Hematopoietic multipotent progenitor cell treated with erythropoietin and hydrocortisone succinate and interleukin-3 and kit ligand, for 6 days (in vitro differentiated cells): ENCODE data around the gene ZNF512B.
A peak's percentile ranks its signal among the peaks of the same experiment; 100 is the strongest.

Experiments used
- DNase-seq: peaks from one replicate; pipeline ENCODE4 v3.0.0-alpha.2; 2015

The ZNF512B gene

DNA sequence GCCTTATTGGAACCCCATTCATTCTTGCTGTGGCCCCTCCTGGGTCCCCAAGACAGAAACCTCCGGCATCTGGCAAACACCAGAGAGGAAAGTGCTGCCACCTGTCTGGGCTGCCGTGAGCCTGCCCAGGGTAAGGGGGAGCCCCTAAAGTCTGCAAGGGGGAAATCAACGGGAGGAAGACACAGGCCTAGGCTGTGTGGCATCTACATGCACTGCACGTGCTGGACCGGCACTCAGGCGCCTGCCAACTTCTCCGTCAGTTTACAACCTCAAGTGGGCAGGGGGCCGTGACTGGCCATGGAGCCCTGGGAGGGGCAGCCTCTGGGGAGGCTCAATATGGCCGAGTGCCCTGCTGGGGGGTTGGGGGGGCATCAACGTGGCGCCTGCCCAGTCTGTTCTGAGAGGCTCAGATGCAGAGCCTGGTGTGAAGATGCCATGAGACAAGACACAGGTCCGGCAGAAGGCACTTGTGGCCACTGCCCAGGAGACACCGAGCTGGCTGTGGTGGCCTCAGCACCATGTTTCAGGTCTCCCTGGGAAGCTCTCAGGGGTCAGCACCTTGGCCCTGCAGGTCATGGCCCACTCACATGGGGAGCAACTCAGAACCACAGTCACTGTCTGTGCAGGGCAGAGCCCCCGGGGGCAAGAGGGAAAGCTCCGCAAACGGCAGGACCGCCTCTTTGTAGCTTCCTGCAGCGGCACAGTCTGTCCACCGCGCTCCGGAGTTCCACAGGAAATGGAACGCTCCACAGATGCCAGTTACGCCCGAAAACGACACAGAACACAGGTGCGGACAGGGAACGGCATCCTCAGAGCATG, 21.9 kb downstream of the ZNF512B start:
- DNase-seq: peak; percentile 12

DNA sequence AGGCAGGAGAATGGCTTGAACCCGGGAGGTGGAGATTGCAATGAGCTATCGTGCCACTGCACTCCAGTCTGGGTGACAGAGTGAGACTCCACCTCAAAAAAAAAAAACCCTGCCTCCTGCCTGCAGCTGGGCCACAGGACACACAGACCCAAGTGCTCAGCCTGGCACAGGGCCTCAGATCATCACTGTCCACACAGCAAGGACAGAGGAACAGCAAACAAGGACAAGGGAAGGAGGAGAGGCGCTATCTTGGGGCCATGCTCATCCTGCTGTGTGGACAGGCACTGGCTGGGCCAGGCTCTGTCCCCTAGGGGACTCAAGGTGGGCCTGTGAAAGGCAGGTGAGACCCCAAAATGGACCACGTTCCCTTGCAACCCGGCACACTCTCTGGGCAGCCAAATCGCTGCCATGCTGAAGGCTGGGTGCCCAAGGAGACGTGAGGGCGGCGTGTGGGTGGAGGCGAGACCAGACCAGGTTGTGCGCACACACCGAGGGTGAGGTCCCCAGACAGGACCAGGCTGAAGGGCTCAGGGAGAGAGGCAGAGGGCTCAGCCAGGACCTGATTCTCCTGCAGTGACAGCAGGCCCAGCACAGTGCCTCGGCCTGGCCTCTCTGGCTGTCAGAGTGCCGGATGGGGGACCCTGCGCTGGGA, 22.6 kb downstream of the ZNF512B start:
- DNase-seq: no peak

DNA sequence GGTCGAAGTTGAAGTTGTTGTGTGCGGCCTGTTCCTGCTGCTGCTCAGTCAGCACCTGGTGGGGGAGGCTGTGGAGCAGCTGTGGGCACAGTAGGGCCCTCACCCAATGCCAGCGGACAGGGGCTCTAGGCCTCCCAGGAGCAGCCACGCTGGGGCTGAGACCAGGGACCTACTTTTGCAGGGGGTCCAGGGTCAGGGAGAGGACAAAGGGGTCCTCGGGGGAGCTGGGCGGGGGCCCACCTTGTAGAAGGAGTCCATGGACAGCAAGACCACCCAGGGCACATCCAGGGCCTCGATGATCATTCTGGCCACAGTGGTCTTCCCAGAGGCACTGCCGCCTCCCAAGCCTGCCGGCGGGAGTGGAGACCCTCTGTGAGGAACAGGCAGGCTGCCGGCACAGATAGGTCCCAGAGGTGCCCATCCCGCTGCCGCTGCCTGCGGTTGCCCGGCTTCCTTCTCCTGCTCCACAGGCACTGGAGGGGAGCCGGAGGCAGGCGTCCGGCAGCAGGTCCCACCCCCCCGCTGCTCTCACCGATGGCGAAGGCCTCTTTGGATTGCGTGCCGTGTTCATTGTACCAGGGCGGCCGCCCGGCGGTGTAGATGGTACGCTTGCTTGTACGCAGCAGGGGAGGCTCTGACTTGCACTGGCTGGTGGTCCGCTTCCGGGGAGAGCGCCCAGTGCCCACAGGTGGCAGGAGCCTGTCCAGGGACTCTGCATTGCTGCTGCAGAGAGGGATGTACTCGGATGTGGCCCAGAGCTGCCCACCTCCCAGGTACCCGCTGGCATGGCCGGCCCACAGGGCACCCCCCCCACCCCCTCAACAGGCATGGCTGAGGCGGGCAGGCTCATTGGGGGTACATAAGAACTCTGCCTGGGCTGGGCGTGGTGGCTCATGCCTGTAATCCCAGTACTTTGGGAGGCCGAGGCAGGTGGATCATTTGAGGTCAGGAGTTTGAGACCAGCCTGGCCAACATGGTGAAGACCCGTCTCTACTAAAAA, 23.5 kb downstream of the ZNF512B start:
- no peak for DNase-seq

DNA sequence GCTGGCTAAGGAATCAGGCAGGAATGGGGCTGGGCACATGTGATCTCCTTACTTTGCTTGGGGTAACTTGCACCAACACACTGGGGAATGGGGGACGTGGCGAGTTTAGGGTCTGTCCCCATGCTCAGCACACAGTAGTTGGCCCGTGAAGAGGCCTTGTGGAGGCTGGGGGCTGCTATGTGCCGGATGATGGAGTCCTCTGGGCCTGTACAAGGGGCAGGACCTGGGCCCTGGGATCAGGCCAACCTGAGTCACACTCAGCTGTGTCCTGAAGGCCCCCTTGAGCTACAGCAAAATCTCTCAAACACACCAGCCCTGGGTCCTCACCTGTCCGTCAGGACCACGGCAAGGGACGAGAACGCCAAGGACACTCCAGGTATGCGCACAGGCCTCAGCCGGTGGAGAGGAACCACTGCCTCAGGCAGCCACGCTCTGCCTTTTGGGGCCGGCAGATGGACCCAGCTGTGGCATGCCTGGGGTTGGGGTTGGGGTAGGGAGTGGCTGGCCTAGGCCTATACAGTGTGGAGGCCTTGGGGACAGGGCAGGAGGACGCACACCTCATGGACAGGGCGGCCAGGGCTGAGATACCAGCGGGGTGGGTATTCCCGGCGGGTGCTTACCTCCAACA, 24.6 kb downstream of the ZNF512B start:
- no peak for DNase-seq

DNA sequence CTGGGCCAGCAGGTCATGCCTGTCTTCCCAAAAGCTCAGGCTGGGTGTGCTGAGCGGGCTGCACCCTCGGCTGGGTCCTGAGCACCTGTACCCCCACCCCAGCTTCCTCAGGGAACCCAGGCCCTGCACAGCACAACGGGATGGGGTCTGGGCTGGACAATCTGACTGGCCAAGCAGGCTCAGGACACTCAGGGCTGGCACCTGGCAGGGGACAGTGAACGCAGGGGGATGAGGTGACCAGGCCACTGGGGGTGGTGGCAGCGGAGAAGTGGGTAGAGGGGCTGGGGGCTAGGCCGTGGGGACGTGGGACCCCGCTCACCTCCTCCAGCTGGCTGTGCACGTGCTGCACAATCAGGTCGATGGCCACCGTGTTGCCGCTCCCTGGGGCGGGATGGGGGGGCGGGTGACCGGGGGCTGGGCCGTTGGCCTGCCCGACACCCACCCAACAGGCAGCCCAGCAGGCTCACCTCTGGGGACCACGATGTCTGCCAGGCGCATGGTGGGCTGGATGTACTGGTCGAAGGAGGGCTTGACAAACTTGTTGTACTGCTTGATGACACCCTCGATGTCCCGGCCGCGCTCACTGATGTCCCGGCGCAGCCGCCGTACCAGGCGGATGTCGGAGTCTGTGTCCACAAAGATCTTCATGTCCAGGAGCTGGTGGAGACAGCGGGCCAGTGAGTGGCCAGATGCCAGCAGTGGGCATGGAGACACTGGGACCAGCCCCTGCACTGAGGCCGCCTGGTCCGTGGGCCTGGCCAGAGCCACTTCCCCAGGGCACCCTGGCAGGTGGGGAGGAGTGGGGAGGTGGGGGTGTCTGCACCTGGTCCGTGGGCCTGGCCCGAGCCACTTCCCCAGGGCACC, 25.4 kb downstream of the ZNF512B start:
- DNase-seq: no peak

DNA sequence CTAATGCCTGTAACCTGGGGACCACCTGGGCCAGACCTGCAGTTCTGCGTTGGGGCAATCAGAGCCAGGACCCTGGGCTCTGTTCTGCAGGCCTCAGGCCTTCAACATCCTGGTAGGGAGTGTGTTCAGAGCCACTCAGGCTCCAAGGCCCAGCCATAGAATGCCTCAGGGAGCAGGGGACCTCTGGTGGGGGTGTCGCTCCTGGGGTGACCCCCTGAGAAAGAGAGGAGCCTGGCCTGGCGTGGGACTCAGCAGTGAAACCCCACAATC, 26.0 kb downstream of the ZNF512B start:
- DNase-seq: no peak

DNA sequence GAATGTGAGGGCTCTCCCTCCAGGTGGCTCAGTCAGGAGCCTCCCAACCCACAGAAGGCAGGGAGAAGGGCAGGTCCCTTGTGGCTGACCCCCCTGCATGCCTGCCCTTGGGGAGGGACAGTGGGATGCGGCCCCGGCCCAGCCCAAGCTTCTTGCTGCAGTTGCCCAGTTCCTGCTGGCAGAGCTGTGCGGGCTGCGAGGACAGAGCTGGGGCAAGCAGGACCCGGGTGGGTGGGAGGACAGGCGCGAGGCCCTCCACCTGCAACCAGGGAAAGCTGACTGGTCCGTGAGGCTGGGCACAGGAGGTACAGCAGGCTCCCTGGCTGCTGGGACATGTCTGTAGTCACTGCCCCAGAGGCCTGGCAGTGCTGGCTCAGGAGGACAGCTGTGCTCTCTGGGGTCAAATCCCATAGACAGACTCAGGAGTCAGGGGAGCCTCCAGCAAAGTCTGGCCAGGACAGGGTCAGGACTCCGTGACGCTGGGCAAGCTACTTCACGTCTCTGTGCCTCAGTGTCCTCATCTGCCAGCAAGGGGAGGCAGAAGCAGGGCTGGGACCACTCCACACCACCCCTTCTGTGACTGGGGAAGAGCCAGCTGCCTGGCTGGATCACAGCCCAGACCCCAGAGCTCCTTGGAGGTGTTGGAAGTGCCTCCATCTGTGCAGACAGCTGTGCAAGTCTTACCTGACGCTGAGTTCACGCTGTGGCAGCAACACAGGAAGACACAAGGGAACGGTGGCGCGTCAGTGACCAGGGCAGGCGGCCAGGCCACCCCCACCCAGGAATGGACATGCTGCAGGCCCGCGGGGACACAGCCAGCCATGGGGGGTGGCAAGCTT, 26.5 kb downstream of the ZNF512B start:
- no peak for DNase-seq

DNA sequence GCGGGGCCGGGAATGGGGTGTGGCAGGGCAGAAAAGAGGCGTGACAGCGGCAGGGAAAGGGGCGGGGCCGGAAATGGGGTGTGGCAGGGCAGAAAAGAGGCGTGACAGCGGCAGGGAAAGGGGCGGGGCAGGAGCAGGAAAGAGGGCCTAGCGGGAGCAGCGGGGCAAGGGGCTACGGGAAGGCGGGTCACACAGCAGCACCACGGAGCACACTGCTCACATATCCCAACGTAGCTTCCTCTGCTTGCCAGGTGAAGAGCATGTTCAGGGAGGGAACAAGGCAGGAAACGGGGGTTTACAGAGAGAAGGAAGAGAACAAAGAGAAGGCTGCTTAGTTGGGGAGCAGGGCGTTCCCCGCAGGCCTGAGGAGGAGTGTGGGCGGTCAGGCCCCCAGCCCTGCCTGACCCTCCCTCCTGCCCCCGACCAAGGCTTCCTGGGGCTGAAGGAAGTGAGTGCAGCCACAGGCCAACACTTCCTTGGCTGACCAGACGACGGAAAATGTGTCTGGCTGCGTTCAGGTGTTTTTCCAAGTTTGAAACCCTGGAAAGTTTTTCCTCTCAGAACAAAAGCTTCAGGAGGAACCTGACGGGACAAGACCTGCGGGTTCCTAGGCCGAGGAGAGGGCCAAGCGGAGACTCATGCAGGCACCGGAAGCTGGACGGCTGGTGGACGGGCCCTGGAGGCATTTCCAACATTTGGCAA, 27.3 kb downstream of the ZNF512B start:
- DNase-seq: peak; percentile 72

DNA sequence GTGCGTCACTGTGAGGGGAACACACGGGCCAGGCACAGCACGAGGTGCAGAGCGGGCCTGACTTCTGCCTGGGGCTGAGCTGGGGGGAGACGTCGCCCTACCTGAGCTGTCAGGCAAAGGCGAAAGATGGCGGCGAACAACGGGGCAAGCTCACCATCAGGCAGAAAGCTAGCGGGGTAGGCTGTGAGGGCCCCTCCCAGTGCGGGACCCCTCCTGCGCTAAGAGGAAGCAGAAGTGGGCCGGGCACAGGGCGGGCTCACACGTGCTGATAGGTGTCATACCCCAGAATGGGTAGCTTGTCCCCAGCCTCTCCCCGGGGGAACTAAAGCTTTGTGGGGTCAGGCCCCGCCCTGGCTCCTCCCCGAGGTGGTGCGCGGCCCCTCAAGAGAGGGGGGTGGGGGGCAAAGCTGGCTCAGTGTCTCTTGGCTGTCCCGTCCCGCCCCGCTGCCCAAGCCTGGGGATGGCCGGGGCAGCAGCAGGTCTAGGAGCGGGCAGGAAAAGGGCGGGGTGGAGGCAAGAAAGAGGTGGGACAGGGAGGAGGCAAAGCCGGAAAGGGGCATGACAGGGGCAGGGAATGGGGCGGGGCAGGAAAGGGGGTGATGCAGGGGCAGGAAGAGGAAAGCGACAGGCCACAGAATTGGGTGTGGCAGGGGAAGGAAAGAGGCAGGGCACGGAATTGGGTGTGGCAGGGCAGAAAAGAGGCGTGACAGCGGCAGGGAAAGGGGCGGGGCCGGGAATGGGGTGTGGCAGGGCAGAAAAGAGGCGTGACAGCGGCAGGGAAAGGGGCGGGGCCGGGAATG, 28.2 kb downstream of the ZNF512B start:
- peak; percentile 95 for DNase-seq

DNA sequence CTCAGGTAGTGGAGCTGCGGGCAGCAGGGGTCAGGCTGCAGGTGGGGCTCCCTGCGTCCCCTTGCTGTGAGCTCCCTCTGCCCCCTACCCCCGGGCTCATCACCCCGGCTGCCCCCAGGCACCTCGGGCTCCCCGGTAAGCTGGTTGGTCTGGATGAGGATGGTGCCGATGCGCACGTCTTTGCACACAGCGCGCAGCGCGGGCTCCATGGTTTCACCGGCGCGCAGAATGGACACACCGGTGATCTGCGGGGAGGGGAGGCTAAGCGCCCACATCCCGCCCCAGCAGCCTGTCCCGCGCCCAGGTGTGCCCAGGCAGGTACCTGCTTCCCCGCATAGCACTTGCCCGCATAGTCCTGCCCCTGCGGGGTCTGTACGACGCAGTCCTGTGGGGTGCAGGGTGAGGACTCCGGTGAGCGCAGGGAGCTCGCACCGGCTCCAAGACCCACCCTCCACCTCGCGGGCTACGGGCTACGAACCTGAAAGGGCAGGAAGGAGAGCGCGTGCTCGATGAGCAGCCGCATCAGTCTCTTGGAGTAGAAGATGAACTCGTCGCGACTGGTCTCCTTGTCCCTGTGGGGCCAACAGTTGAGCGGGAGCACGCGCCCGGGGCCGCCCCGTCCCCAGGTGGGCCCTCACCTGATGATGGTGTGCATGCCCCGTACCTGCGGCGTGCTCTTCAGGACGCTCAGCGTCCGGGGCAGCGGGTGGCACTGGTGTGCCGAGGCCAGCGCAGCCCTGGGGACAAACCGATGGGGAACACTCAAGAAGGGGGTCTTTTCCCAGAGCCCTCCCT, 29.1 kb downstream of the ZNF512B start:
- DNase-seq: no peak

DNA sequence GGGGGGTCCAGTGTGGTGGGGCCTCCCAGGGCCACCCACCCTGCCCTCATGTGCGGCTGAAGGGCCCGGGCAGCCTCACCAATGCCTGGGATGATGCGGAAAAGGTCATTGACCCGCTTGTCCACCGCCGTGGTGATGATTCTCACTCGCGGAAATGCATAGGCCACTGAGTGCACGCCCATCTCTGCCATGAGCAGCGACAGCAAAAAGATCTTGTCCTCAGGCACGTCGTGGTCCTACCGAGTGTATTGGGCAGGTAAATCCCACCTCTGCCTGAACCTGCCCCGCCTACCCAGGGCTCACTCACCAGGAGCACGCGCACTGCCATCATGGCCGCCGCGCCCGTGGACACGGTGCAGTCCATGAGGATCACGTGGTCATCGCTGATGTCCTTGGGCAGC, 29.7 kb downstream of the ZNF512B start:
- DNase-seq: no peak

DNA sequence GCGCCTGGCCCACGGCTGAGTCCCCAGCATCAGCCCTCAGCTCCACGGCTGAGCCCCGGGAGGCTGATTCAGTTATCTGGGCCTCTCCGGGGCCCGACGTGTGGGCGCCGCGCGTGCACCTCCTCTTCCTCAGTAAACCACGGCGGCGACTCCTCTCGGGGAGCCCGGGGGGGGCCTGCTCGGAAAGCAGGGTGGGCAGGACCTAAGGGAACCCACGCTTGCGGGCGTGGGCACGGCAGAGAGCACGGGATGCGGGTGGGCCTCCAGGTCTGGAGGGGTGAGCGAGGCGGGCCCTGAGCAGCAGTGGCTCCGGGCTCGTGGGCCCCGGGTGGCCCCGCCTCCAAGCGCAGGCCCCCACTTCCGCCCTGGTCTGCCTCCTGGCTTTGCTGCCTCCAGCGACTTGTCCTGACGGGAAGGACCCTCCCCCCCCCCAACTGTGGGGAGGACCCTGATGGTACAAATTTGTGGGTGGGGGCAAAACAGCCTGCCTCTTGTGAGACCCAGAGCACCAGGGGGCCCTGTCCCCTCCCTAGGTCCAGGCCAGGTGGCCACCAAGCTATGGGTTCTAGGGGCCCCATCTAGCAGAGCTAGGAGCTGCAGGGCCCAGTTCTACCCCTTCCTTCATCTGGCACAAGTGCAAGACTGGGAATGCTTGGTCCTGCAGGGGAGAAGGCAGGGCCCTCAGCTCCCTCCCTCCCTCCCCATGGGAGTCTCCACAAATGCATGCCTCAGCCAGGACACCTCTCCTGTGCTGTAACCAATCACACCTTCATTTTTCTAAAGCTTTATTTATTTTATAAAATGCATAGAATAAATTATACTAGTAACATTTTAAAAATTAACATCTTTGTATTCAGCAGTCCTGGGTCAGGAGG, 30.4 kb downstream of the ZNF512B start:
- DNase-seq: no peak

DNA sequence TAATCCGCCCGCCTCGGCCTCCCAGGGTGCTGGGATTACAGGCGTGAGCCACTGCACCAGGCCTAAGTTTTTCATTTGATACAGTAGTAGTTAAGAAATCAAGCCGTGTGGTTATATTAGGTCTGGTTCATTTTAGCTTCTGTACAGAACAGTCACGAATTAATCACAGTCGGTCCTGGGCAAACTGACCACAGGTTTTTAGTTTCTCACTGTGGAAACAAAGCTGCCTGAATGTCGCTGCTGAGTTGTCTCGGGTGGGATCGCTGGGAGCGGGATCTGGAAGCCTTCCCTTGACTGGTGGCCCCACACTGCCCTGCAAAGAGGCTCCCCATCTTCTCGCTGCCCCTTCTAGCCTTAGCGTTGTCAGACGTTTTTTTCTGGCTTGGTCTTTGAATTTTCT, 32.1 kb downstream of the ZNF512B start:
- DNase-seq: no peak

DNA sequence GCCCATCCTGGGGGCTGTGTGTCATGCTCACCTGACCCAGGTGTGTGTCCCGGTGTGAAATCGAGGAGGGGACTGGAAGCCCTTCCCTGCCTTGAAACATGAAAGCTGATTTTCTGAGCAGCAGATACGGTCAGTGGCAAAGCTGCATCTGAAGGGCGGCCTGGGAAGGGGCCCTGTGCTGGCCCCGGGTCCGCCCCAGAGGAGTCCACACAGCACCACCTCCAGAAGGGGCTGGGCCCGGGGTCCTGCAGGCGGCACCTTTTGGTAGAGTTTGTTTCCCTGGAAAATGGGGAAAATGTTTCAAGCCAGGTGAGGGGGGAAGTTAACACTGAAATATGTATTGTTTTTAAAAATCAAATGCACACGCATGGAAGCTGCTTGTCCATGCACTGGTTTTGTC, 34.3 kb downstream of the ZNF512B start:
- DNase-seq: no peak

DNA sequence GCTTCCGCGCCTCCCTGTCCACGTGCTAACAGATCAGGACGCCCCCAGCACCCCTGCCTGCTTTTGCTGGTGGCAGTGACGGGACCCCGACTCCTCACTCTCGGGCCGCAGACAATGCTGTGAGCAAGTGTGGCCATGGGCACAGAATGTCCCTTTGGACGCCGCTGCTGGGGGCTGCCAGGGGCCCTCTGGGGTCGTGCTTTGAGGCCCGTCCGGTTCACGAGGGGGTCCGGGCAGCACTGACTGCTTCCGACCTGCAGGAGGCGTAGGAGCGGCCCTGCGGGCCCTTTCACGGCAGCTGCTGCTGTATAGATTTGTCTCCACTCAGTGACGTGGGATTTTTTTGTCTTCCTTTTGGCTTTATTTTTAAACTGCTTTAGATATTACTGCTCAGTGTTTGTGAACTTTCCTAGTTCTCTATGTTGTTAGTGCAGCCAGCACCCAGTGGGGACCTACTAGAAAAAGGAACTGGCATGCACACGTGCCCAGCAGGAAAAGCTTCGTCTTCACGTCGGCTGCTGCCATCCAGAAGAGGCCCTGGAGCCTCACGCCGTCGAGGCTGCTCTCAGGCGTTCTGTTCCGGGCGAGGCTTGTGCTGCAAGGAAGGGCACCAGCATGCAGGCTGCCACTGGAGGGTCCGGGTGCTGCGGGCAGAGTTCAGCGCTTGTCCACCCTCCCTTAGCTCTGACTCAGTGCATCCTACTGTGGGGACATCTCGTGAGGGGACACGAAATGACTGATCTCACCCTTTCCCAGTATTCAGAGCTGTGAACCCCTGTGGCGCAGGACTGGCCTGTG, 35.3 kb downstream of the ZNF512B start:
- DNase-seq: no peak

DNA sequence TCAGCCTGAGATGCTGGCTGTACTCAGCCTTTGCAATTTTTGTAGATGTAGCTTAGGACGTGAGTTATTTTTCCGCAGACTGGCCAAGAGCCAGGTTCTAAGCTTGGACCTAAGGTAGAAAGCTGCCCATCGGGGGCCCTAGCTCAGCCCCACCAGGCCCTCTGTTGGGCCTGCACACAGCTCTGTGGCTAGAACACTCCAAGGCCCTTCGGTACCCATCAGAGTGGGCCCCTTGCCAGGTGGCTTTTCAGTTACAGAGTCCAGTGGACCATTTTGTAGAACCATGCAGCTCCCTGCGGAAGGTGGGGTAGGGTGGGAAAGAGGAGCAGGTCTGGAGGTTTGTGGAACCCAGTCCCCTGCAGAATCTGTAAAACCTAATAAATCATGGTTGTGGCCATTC, 36.1 kb downstream of the ZNF512B start:
- no peak for DNase-seq

DNA sequence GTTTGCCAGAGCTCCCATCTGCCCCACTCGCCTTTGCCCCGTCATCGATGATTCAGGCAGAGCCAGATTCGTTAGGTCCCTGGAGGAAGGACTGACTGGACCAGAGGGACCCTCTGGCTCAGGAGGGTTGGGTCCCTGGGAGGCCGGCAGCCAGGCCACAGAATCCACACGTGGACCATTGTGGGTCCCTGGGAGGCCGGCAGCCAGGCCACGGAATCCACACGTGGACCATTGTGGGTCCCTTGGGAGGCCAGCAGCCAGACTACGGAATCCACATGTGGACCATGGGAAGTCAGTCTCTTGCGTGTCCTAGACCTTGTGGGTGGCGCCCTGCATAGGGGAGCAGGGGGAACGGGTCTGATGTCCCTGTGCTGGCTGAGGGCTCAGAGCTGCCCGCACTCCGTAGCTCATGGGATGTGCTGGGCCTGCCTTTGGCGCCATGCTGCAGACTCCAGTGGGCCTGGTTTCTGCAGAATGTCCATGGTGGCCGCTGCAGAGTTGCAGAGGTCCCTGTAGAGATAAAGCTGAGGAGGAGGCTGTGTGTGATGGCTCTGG, 37.0 kb downstream of the ZNF512B start:
- DNase-seq: no peak
